Breast epithelium (tissue), 4 donors: ENCODE data around the gene CEP120. TPM values are rescaled to one million over a fixed set of nuclear protein-coding genes. Genes with fewer than 3 reads are reported as not detected.

Source experiments
- DNase-seq, 2 donors: peaks; one replicate each; pipeline ENCODE4 v3.0.0-alpha.2; 2019; ENCODE audit warnings: low spot score in 2 of 2
- H3K27ac ChIP-seq, 2 donors: fragments of 200-600 bp; sonication (generic) in 1 of 2; one replicate each; pipeline ENCODE4 v1.5.1; 2016 to 2019; ENCODE audit warnings: mild to moderate bottlenecking in 1 of 2
- H3K27me3 ChIP-seq, 2 donors: fragments of 200-600 bp; sonication (generic) in 1 of 2; one replicate each; pipeline versions ENCODE4 v1.5.1 to v1.6.0; 2017 to 2019; ENCODE audit warnings: control low read depth in 1 of 2, mild to moderate bottlenecking in 1 of 2
- H3K36me3 ChIP-seq: fragments of 200-600 bp; one replicate; pipeline ENCODE4 v1.5.1; 2019
- H3K4me1 ChIP-seq, 2 donors: fragments of 200-600 bp; sonication (generic); one replicate each; pipeline ENCODE4 v1.5.1; 2016 to 2019; ENCODE audit warnings: control low read depth in 1 of 2
- H3K4me3 ChIP-seq, 3 donors: fragments of 200-600 bp; sonication (generic); 1 replicate in 2 of 3; 2 replicates in 1 of 3; pipeline ENCODE4 v1.5.1; 2016 to 2019; ENCODE audit warnings: mild to moderate bottlenecking in 3 of 3, moderate library complexity in 2 of 3
- H3K9me3 ChIP-seq, 2 donors: fragments of 200-600 bp; sonication (generic) in 1 of 2; one replicate each; pipeline ENCODE4 v1.5.1; 2016 to 2019; ENCODE audit warnings: control low read depth in 1 of 2
- CTCF ChIP-seq, 3 donors: fragments of 450-650 bp; IDR thresholded peaks; one replicate each; pipeline ENCODE4 v1.5.1; 2016 to 2017; ENCODE audit warnings: antibody characterized with exemption in 3 of 3, mild to moderate bottlenecking in 3 of 3, moderate library complexity in 3 of 3
- POLR2A ChIP-seq: fragments of 450-650 bp; IDR thresholded peaks from one replicate; pipeline ENCODE4 v1.6.1; 2016; ENCODE audit warnings: antibody characterized with exemption, mild to moderate bottlenecking, moderate library complexity
- POLR2AphosphoS5 ChIP-seq, 3 donors: sonication (generic); formaldehyde crosslinking; IDR thresholded peaks; one replicate each; pipeline ENCODE4 v1.6.1; 2017; ENCODE audit warnings: antibody characterized with exemption in 3 of 3
- intact Hi-C: fragments of 100-400 bp; cut with DNase I; formaldehyde crosslinking; loops from one replicate; pipeline ENCODE4 v1.15.1; 2023; ENCODE audit warnings: low total_unique reads
- total RNA-seq, 3 donors: library from RNA; depleted of rRNA; stranded (reverse); fragments of >200 nt; gene quantifications; one replicate each; pipeline ENCODE4 v1.1.0, GENCODE V29; 2016

CEP120 gene
- total RNA-seq, 3 donors from 2014 or later: 18.7 to 30.7 (median 23.3) TPM

DNA sequence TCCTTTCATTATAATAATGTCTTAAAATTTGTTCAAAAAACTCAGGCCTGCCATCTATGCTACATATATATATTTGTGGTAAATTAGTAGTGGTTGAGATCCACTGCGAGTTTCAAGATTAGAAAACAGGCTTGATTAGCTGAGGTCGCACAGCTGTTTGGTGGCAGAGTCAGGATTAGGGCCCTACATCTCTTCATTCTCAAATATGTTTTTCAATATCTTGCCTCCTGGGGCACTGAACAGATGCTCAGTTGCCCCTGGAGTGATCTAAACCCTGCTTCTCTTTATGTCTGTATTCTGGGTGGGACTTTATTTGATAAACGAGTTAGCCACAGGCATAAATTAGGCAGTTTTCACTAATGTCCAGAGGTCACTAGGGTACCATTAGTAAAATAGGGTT is 27.8 kb upstream of the CEP120 start:
- Histone ChIP-seq H3K9me3 (no peaks in the 10 kb centered on the region), H3K36me3 (no peaks in the 10 kb centered on the region), H3K4me3 (no peak overlapping the region), H3K27me3 (no peaks in the 10 kb centered on the region), H3K4me1 (no peaks in the 10 kb centered on the region), H3K27ac (no peak overlapping the region)
- intact Hi-C loops: no loop called here
- no peak for DNase-seq
- TF ChIP-seq CTCF (IDR thresholded peaks at IDR 0.05) (no peak), POLR2A (no peak), POLR2AphosphoS5 (IDR thresholded peaks at IDR 0.05) (no peak)

DNA sequence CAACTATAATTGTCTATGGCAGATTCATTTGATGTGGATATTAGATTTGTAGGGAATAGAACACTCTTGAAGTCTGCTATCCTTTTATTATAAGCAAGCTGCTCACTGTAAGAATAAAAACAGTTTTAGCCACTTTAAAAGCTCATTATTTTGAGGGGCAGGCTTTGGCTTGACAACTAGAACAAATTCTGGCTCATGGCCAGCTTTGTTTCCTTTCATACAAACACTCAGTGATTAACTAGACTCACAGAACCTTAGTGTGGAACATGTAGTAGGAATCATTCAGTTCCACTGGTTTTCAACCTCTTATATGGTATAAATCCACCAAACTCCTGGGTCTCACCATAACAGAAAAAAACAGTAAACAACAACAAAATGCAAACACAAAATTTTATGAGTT is 27.4 kb upstream of the CEP120 start:
- TF ChIP-seq CTCF (IDR thresholded peaks at IDR 0.05) (no peak), POLR2A (no peak), POLR2AphosphoS5 (IDR thresholded peaks at IDR 0.05) (no peak)
- H3K27ac ChIP-seq: no peak overlapping the region
- H3K4me1 ChIP-seq: no peaks in the 10 kb centered on the region
- H3K9me3 ChIP-seq: no peaks in the 10 kb centered on the region
- intact Hi-C loops: no loop called here
- no peaks in the 10 kb centered on the region for H3K27me3 ChIP-seq
- no peaks in the 10 kb centered on the region for H3K36me3 ChIP-seq
- DNase-seq: no peak
- no peak overlapping the region for H3K4me3 ChIP-seq

DNA sequence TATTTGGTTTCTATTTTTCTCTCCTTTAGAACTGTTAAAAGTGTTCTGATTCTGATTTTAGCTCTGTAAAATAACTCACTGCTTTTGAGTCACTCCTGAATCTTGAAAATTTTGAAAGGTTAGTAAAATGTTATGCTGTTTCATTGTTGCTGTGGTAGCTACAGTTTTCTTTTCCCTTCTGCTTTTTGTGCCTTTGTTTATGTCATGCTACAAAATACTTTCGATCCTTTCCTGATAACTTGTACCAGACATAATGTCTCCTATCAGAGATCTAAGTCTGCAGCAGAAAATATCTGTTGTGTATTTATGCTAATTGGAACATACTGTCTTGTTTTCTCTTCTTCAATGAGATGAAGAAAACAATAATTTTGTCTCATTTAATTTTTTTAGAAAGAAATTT is 26.9 kb upstream of the CEP120 start:
- no peak overlapping the region for H3K27ac ChIP-seq
- no peaks in the 10 kb centered on the region for H3K36me3 ChIP-seq
- H3K27me3 ChIP-seq: no peaks in the 10 kb centered on the region
- no peak for DNase-seq
- intact Hi-C loops: no loop called here
- H3K4me3 ChIP-seq: no peak overlapping the region
- TF ChIP-seq CTCF (IDR thresholded peaks at IDR 0.05): no peak
- no peak for TF ChIP-seq POLR2A
- TF ChIP-seq POLR2AphosphoS5 (IDR thresholded peaks at IDR 0.05): no peak
- no peaks in the 10 kb centered on the region for H3K9me3 ChIP-seq
- no peaks in the 10 kb centered on the region for H3K4me1 ChIP-seq

DNA sequence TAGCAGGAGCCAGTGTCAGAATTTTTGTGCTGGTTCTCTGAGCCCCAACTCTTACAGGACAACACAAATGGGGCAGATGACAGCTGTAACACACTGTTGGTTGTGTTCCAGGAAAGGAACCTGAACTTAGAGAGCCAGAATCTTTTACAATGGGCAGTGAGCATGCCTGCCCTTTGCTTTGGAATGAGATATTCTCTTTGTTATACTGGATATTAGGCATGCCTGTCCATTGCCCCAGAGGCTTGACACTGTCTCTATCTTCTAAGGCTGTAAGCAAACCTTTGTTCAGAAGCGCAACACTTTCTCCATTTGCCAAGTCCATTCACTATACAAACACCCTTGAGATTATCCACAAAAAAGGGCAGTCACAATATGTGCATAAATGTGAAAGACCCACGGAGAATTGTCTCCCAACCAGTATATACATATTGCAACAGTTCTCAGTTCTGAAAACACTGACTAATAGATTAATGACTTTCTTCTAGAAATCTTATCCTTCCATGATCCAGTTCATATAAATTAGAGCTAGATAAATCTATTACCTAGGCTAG is 26.3 kb upstream of the CEP120 start:
- intact Hi-C loops: no loop called here
- TF ChIP-seq CTCF (IDR thresholded peaks at IDR 0.05) (no peak), POLR2AphosphoS5 (IDR thresholded peaks at IDR 0.05) (no peak), POLR2A (no peak)

DNA sequence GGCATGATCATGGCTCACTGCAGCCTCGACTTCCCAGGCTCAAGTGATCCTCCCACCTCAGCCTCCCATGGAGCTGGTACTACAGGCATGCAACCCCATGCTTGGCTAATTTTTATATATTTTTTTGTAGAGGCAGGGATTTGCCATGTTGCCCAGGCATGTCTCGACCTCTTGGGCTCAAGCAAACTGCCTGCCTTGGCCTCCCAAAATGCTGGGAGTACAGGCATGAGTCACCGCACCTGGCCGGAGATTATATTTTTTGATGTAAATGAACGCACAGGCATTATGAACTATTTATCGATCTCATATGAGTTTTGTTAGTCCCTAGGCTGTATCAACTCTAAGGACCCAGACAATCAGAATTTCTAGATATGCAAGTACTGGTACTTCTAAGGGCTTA is 25.5 kb upstream of the CEP120 start:
- Histone ChIP-seq H3K4me1 (no peaks in the 10 kb centered on the region), H3K27ac (no peak overlapping the region), H3K4me3 (no peak overlapping the region), H3K27me3 (no peaks in the 10 kb centered on the region), H3K36me3 (no peaks in the 10 kb centered on the region), H3K9me3 (no peaks in the 10 kb centered on the region)
- intact Hi-C loops: no loop called here
- no peak for DNase-seq
- TF ChIP-seq POLR2A: no peak
- no peak for TF ChIP-seq CTCF (IDR thresholded peaks at IDR 0.05)
- no peak for TF ChIP-seq POLR2AphosphoS5 (IDR thresholded peaks at IDR 0.05)

More for the DNA sequence above, 26.3 kb upstream of the CEP120 start:
- Histone ChIP-seq H3K27me3 (no peaks in the 10 kb centered on the region), H3K36me3 (no peaks in the 10 kb centered on the region), H3K27ac (no peak overlapping the region), H3K4me3 (no peak overlapping the region), H3K4me1 (no peaks in the 10 kb centered on the region), H3K9me3 (no peaks in the 10 kb centered on the region)
- no peak for DNase-seq
